ENCODE data around the gene RNF157. TPM values are rescaled to one million over a fixed set of nuclear protein-coding genes. Genes with fewer than 3 reads are reported as not detected.

Gene RNF157
- total and polyA plus RNA-seq, 2 of the 13 experiments (the other 11 are each of a cell fraction or from before 2014, with no cell fraction given): 0.44 to 1.5 TPM

DNA sequence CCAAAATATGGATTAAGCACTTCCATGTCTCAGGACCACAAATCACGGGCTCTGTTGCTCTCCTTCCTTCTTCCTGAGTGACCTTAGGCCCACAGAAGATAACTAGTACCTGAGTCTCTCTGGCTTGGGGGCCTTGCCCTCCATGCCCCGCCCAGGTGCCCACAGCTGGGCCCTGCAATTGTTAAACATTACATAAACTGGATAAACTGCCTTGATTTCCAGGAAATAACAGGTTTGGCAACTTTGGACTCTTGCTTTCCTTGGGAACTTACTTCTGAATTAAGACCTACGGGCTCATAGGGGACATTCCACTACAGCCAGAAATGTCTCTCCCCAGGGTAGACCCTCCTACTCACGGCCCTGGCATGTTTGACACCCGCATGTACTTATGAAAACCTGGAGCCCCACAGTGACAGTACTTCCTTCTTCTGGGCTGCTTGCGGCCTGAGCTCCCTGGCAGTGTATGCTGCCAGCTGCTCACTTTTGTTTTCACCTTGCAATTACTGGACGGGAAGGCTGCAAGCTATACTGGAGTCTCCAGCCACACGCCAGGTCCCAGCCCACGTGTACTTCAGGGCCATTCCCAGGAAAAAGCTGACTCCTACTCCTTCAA, 22.5 kb upstream of the RNF157 start:
- H3K27me3 ChIP-seq (ENCODE audit: control insufficient read depth in 1 of 2, insufficient read depth in 2 of 2, low read length in 2 of 2): no peaks in the 10 kb centered on the region
- peak overlapping the region; percentile 79 for H3K4me2 ChIP-seq (ENCODE audit: low read depth, low read length)
- no TSS peak for BruUV-seq (replicated peaks)
- peak overlapping the region in 2 of 3 experiments; percentile 3 to 57; a peak in 2 of 6 replicates for H3K4me3 ChIP-seq (replicated peaks in 1 of 3; ENCODE audit: insufficient read depth in 1 of 3, low read depth in 2 of 3, low read length in 3 of 3)
- peak overlapping the region; percentile 21 for H2AFZ ChIP-seq (ENCODE audit: low read length)
- CTCF ChIA-PET (ENCODE audit: low intra/inter-chr PET ratio, low total read pairs): no interaction called here
- no peaks in the 10 kb centered on the region for H3K36me3 ChIP-seq (replicated peaks in 1 of 2; ENCODE audit: control insufficient read depth in 1 of 2, insufficient read depth in 2 of 2, low read length in 2 of 2)
- peak overlapping the region; percentile 39; the same call in 1 of the 2 replicates for H3K9ac ChIP-seq (ENCODE audit: insufficient read depth, low read depth, low read length)
- in situ Hi-C loops (cut with HindIII; ENCODE audit: extremely low pct_ligation_motif_present, low pct_unique_long_range_greater_than_20kb): no loop called here
- no peak overlapping the region for H3K27ac ChIP-seq (ENCODE audit: extremely low read length, insufficient read depth, low read length)
- POLR2A ChIA-PET: interaction anchor here (0.6 to 5.6 kb wide), 8 partner anchors 8 to 124 kb away, joined by 3 to 51 read pairs (median 4); partner anchors contain the start of gene RNF157
- peaks cover 12% of the 10 kb centered on the region for H3K79me2 ChIP-seq (ENCODE audit: insufficient read depth, low read length)
- H3K9me3 ChIP-seq (ENCODE audit: low read length): no peaks in the 10 kb centered on the region
- DNase-seq (ENCODE audit: low spot score) (no peak), ATAC-seq (no peak), FAIRE-seq (no peak)
- 7% methylated on average over 9 of the region's 9 CpGs for WGBS (ENCODE audit: low lambda C conversion rate)
- H3K4me1 ChIP-seq (ENCODE audit: insufficient read depth, low read length): peaks cover 82% of the 10 kb centered on the region
- intact Hi-C loops (cut with micrococcal nuclease; ENCODE audit: unreplicated experiment): no loop called here
- no peaks in the 10 kb centered on the region for H4K20me1 ChIP-seq (ENCODE audit: insufficient read depth, low read length)
- TF ChIP-seq, protein P1, sequence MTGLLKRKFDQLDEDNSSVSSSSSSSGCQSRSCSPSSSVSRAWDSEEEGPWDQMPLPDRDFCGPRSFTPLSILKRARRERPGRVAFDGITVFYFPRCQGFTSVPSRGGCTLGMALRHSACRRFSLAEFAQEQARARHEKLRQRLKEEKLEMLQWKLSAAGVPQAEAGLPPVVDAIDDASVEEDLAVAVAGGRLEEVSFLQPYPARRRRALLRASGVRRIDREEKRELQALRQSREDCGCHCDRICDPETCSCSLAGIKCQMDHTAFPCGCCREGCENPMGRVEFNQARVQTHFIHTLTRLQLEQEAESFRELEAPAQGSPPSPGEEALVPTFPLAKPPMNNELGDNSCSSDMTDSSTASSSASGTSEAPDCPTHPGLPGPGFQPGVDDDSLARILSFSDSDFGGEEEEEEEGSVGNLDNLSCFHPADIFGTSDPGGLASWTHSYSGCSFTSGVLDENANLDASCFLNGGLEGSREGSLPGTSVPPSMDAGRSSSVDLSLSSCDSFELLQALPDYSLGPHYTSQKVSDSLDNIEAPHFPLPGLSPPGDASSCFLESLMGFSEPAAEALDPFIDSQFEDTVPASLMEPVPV (CRISPR knock-in tag; IDR thresholded peaks at IDR 0.05): no peak
- TF ChIP-seq ZNF33A (CRISPR knock-in tag; IDR thresholded peaks at IDR 0.05; ENCODE audit: borderline replicate concordance) (no peak), POLR2AphosphoS2 (IDR thresholded peaks at IDR 0.05; ENCODE audit: low read depth, low read length) (no peak), DNMT3B (CRISPR knock-in tag; conservative IDR thresholded peaks at IDR 0.05) (peak; percentile 67; the same call in 1 of the 2 replicates), RAD21 (CRISPR knock-in tag; IDR thresholded peaks at IDR 0.05) (no peak), CBX5 (CRISPR knock-in tag; IDR thresholded peaks at IDR 0.05; ENCODE audit: borderline replicate concordance) (peak; percentile 35; the same call in 1 of the 2 replicates), MXI1 (IDR thresholded peaks at IDR 0.05; ENCODE audit: borderline replicate concordance, low read depth, low read length) (peak; percentile 74; the same call in 1 of the 3 replicates), MATR3 (CRISPR knock-in tag; IDR thresholded peaks at IDR 0.05) (no peak), ZSCAN22 (CRISPR knock-in tag; IDR thresholded peaks at IDR 0.05) (no peak), NFKB2 (CRISPR knock-in tag; IDR thresholded peaks at IDR 0.05; ENCODE audit: borderline replicate concordance) (0 out of 2 replicates have a peak, but pooled peaks have one; percentile 17), DPF2 (CRISPR knock-in tag; IDR thresholded peaks at IDR 0.05; ENCODE audit: borderline replicate concordance, low read depth) (no peak), ZMYM3 (CRISPR knock-in tag; IDR thresholded peaks at IDR 0.05) (no peak), PCBP2 (optimal IDR thresholded peaks at IDR 0.05; ENCODE audit: low read depth, low read length, poor library complexity, severe bottlenecking) (no peak), ZKSCAN5 (CRISPR knock-in tag; IDR thresholded peaks at IDR 0.05) (no peak), ZNF775 (CRISPR knock-in tag; IDR thresholded peaks at IDR 0.05; ENCODE audit: borderline replicate concordance) (no peak)
- TF ChIP-seq, protein P2, sequence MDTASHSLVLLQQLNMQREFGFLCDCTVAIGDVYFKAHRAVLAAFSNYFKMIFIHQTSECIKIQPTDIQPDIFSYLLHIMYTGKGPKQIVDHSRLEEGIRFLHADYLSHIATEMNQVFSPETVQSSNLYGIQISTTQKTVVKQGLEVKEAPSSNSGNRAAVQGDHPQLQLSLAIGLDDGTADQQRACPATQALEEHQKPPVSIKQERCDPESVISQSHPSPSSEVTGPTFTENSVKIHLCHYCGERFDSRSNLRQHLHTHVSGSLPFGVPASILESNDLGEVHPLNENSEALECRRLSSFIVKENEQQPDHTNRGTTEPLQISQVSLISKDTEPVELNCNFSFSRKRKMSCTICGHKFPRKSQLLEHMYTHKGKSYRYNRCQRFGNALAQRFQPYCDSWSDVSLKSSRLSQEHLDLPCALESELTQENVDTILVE (CRISPR knock-in tag; IDR thresholded peaks at IDR 0.05): no peak
- TF ChIP-seq, protein P3, sequence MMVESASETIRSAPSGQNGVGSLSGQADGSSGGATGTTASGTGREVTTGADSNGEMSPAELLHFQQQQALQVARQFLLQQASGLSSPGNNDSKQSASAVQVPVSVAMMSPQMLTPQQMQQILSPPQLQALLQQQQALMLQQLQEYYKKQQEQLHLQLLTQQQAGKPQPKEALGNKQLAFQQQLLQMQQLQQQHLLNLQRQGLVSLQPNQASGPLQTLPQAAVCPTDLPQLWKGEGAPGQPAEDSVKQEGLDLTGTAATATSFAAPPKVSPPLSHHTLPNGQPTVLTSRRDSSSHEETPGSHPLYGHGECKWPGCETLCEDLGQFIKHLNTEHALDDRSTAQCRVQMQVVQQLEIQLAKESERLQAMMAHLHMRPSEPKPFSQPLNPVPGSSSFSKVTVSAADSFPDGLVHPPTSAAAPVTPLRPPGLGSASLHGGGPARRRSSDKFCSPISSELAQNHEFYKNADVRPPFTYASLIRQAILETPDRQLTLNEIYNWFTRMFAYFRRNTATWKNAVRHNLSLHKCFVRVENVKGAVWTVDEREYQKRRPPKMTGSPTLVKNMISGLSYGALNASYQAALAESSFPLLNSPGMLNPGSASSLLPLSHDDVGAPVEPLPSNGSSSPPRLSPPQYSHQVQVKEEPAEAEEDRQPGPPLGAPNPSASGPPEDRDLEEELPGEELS (CRISPR knock-in tag; IDR thresholded peaks at IDR 0.05): 0 out of 2 replicates have a peak, but pooled peaks have one; percentile 6
- TF ChIP-seq, protein P4, sequence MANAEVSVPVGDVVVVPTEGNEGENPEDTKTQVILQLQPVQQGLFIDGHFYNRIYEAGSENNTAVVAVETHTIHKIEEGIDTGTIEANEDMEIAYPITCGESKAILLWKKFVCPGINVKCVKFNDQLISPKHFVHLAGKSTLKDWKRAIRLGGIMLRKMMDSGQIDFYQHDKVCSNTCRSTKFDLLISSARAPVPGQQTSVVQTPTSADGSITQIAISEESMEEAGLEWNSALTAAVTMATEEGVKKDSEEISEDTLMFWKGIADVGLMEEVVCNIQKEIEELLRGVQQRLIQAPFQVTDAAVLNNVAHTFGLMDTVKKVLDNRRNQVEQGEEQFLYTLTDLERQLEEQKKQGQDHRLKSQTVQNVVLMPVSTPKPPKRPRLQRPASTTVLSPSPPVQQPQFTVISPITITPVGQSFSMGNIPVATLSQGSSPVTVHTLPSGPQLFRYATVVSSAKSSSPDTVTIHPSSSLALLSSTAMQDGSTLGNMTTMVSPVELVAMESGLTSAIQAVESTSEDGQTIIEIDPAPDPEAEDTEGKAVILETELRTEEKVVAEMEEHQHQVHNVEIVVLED (CRISPR knock-in tag; IDR thresholded peaks at IDR 0.05; ENCODE audit: borderline replicate concordance): 0 out of 2 replicates have a peak, but pooled peaks have one; percentile 15
